Endothelial cell of umbilical vein (primary cell): ENCODE measurements around the gene LRP6. TPM values are rescaled to one million over a fixed set of nuclear protein-coding genes. Genes with fewer than 3 reads are reported as not detected.

Source experiments
- BruUV-seq: library from RNA; stranded (reverse); fragments of 400-500 nt; replicated peaks from 2 replicates; lab custom pipeline; 2021; lab: Mats Ljungman, UMichigan
- CTCF ChIA-PET: fragments of 300-600, 350-600 bp; sonication (Branson Sonifier 250); formaldehyde crosslinking; loops from one replicate; lab custom pipeline; 2021; ENCODE audit warnings: antibody characterized with exemption, inconsistent platforms; lab: Charles Lee
- POLR2A ChIA-PET: fragments of 300-600, 350-600 bp; sonication (Branson Sonifier 250); formaldehyde crosslinking; loops from one replicate; lab custom pipeline; 2021; ENCODE audit warnings: antibody characterized with exemption, inconsistent platforms; lab: Charles Lee
- DNase-seq: peaks from one replicate; pipeline ENCODE4 v3.0.0-alpha.2; 2011; ENCODE audit warnings: low read depth, low spot score
- FAIRE-seq: peaks from 2 replicates; lab custom pipeline; 2011; peaks lifted over from hg19 to GRCh38; lab: Jason Lieb, UNC
- H2AFZ ChIP-seq: 2 replicates; pipeline ENCODE4 v1.6.0; 2012; ENCODE audit warnings: low read depth, low read length, control low read depth, inconsistent platforms
- H3K27ac ChIP-seq: 2 replicates; pipeline ENCODE4 v1.5.1; 2011; ENCODE audit warnings: low read depth, mild to moderate bottlenecking, control low read depth, low read length, moderate library complexity; ENCODE audit not compliant: insufficient read depth
- H3K27me3 ChIP-seq, 2 experiments: 2 replicates each; pipeline versions ENCODE4 v1.6.0 to v1.6.1; 2011; ENCODE audit warnings: low read length in 2 of 2, mixed read lengths in 1 of 2; ENCODE audit not compliant: control insufficient read depth in 2 of 2, insufficient read depth in 2 of 2
- H3K36me3 ChIP-seq, 2 experiments: 2 replicates in 1 of 2; 3 replicates in 1 of 2; pipeline ENCODE4 v1.5.1; 2011; ENCODE audit warnings: low read length in 2 of 2, mild to moderate bottlenecking in 1 of 2, moderate library complexity in 1 of 2; ENCODE audit not compliant: control insufficient read depth in 2 of 2, insufficient read depth in 2 of 2; ENCODE audit errors: extremely low read depth in 1 of 2
- H3K4me1 ChIP-seq: 3 replicates; pipeline ENCODE4 v1.5.1; 2011; ENCODE audit warnings: mild to moderate bottlenecking, low read length; ENCODE audit not compliant: control insufficient read depth, insufficient read depth; ENCODE audit errors: extremely low read depth
- H3K4me2 ChIP-seq: 2 replicates; pipeline ENCODE4 v1.6.1; 2011; ENCODE audit warnings: low read length, control low read depth, mixed read lengths; ENCODE audit not compliant: insufficient read depth
- H3K4me3 ChIP-seq, 3 experiments: fragments of 200-600 bp in 1 of 3; sonication (generic), shearing (Covaris generic) in 1 of 3; replicated peaks in 1 of 3; 2 replicates each; pipeline ENCODE4 v1.5.1; 2011 to 2016; ENCODE audit warnings: control low read depth in 3 of 3, low read length in 3 of 3, mild to moderate bottlenecking in 2 of 3, inconsistent platforms in 1 of 3, low read depth in 1 of 3, moderate library complexity in 1 of 3; ENCODE audit not compliant: insufficient read depth in 1 of 3
- H3K79me2 ChIP-seq: 2 replicates; pipeline ENCODE4 v1.6.0; 2012; ENCODE audit warnings: low read length, inconsistent platforms; ENCODE audit not compliant: control insufficient read depth, insufficient read depth
- H3K9ac ChIP-seq: replicated peaks from 2 replicates; pipeline ENCODE3; 2011; ENCODE audit warnings: low read length, control low read depth; ENCODE audit not compliant: insufficient read depth; ENCODE audit errors: extremely low read depth
- H3K9me1 ChIP-seq: replicated peaks from 3 replicates; pipeline ENCODE4 v1.6.0; 2011; ENCODE audit warnings: mild to moderate bottlenecking, low read length; ENCODE audit not compliant: control insufficient read depth, insufficient read depth; ENCODE audit errors: extremely low read depth
- H3K9me3 ChIP-seq: replicated peaks from 2 replicates; pipeline ENCODE4 v1.5.1; 2012; ENCODE audit warnings: low read length, inconsistent platforms; ENCODE audit not compliant: control insufficient read depth, insufficient read depth
- H4K20me1 ChIP-seq: replicated peaks from 2 replicates; pipeline ENCODE3; 2011; ENCODE audit warnings: mild to moderate bottlenecking, low read length; ENCODE audit not compliant: control insufficient read depth, insufficient read depth; ENCODE audit errors: extremely low read depth
- CTCF ChIP-seq, 2 donors: IDR thresholded peaks; 1 replicate in 1 of 2; 2 replicates in 1 of 2; pipeline ENCODE4 v1.5.1; 2011; ENCODE audit warnings: low read length in 2 of 2, mild to moderate bottlenecking in 2 of 2, moderate library complexity in 2 of 2, control low read depth in 1 of 2, inconsistent platforms in 1 of 2, low read depth in 1 of 2; ENCODE audit not compliant: insufficient read depth in 1 of 2; ENCODE audit errors: extremely low read depth in 1 of 2
- EZH2 ChIP-seq: IDR thresholded peaks from 2 replicates; pipeline ENCODE4 v1.6.1; 2012; ENCODE audit warnings: borderline replicate concordance, low read depth, mild to moderate bottlenecking, moderate library complexity, low read length, inconsistent platforms; ENCODE audit not compliant: severe bottlenecking
- FOS ChIP-seq: IDR thresholded peaks from 2 replicates; pipeline ENCODE4 v1.6.1; 2011; ENCODE audit warnings: mild to moderate bottlenecking, low read length, moderate library complexity, borderline replicate concordance; ENCODE audit not compliant: insufficient read depth
- GATA2 ChIP-seq: IDR thresholded peaks from 2 replicates; pipeline ENCODE4 v1.7.0; 2011; ENCODE audit warnings: low read depth, mild to moderate bottlenecking, moderate library complexity, mixed read lengths, low read length; ENCODE audit not compliant: insufficient read length, insufficient read depth
- JUN ChIP-seq: IDR thresholded peaks from 2 replicates; pipeline ENCODE4 v1.6.1; 2011; ENCODE audit warnings: borderline replicate concordance, low read depth; ENCODE audit not compliant: insufficient read length, insufficient read depth
- MYC ChIP-seq: IDR thresholded peaks from one replicate; pipeline ENCODE4 v1.6.1; 2011; ENCODE audit warnings: mild to moderate bottlenecking, low read depth, low read length
- POLR2A ChIP-seq: IDR thresholded peaks from 2 replicates; pipeline ENCODE4 v1.6.1; 2012; ENCODE audit warnings: low read depth, mild to moderate bottlenecking, control low read depth, low read length
- POLR2AphosphoS5 ChIP-seq: IDR thresholded peaks from 2 replicates; pipeline ENCODE4 v1.6.1; 2012; ENCODE audit warnings: low read depth, mild to moderate bottlenecking, control low read depth, low read length, moderate library complexity; ENCODE audit not compliant: insufficient read depth
- dilution Hi-C: fragments of 300-500 bp; cut with MboI; formaldehyde crosslinking; loops from one replicate; pipeline ENCODE4 v1.15.0; 2019; ENCODE audit warnings: low sequenced_read_pairs; ENCODE audit not compliant: extremely low pct_ligation_motif_present
- intact Hi-C: fragments of 100-400 bp; cut with micrococcal nuclease; formaldehyde crosslinking; loops from one replicate; pipeline ENCODE4 v1.10.0; 2022
- polyA plus RNA-seq, 4 experiments: library from polyadenylated mRNA; depleted of rRNA in 3 of 4; stranded (reverse) in 3 of 4; unstranded in 1 of 4; fragments of >200 nt; gene quantifications; 2 replicates each; pipeline versions ENCODE4 v1.2.1 to v1.2.3, GENCODE V29; 2011 to 2012; ENCODE audit warnings: missing spikeins in 1 of 4
- total RNA-seq: library from RNA; stranded (reverse); gene quantifications from 2 replicates; pipeline ENCODE4 v1.2.3, GENCODE V29; 2021
- TF ChIP-seq, protein P1 (sequence below): IDR thresholded peaks from 2 replicates; pipeline ENCODE4 v1.6.1; 2011; ENCODE audit not compliant: insufficient read depth, insufficient read length

LRP6 gene
- total and polyA plus RNA-seq, 2 donors (not counting 3 experiments of a cell fraction or from before 2014, with no cell fraction given): 28.5 to 41.7 TPM

- Histone ChIP-seq H3K79me2 (peaks cover 21% of the 10 kb centered on the region), H3K9me1 (no peaks in the 10 kb centered on the region), H2AFZ (no peak overlapping the region), H3K36me3 (no peaks in the 10 kb centered on the region), H3K27me3 (no peaks in the 10 kb centered on the region), H3K9me3 (no peaks in the 10 kb centered on the region), H3K4me2 (no peak overlapping the region), H3K9ac (no peak overlapping the region), H3K4me3 (no peak overlapping the region), H3K27ac (no peak overlapping the region), H4K20me1 (peaks cover 2% of the 10 kb centered on the region), H3K4me1 (peaks cover 17% of the 10 kb centered on the region)
- DNase-seq (no peak), FAIRE-seq (no peak)
- CTCF ChIA-PET: interaction anchor here (0.8 kb wide), 1 partner anchor 20 kb away, joined by 3 read pairs; no protein-coding TSS in a partner anchor
- BruUV-seq: no TSS peak
- TF ChIP-seq FOS (no peak), MYC (no peak), CTCF (IDR thresholded peaks at IDR 0.05; ENCODE audit: extremely low read depth in 1 of 2, insufficient read depth in 1 of 2, low read depth in 1 of 2, low read length in 2 of 2) (no peak), JUN (no peak), POLR2AphosphoS5 (no peak), POLR2A (no peak), EZH2 (no peak), GATA2 (no peak)
- TF ChIP-seq, protein P1, sequence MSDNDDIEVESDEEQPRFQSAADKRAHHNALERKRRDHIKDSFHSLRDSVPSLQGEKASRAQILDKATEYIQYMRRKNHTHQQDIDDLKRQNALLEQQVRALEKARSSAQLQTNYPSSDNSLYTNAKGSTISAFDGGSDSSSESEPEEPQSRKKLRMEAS: no peak
- POLR2A ChIA-PET: interaction anchor here (0.6 kb wide), 1 partner anchor 1674 kb away, joined by 5 read pairs; no protein-coding TSS in a partner anchor
- intact Hi-C loops: no loop called here
- dilution Hi-C loops: no loop called here
Measured at GRCh38 chr12:12217018-12217359, 49.9 kb downstream of the LRP6 start.
